TTC549 (cell line): ENCODE measurements around the gene PRTG.

Experiments used
- FAIRE-seq: peaks from 2 replicates; lab custom pipeline; 2012; peaks lifted over from hg19 to GRCh38; lab: Jason Lieb, UNC

PRTG gene

DNA sequence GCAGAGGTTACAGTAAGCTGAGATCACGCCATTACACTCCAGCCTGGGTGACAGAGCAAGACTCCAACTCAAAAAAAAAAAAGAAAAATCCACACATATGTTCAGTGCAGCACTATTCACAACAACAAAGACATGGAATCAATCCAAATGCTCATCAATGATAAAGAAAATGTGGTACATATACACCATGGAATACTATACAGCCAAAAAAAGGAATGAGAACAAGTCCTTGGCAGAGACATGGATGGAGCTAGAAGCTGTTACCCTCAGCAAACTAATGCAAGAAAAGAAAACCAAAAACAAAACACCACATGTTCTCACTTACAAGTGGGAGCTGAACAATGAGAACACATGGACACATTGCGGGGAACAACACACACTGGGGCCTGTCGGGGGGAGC lies 180.4 kb downstream of the PRTG start:
- no peak for FAIRE-seq
